H9 (cell line): ENCODE measurements around the gene RBFOX2. TPM values are rescaled to one million over a fixed set of nuclear protein-coding genes. Genes with fewer than 3 reads are reported as not detected.

ENCODE experiments used
- DNase-seq: peaks from one replicate; pipeline ENCODE4 v3.0.0-alpha.2; 2017
- H2AFZ ChIP-seq: one replicate; pipeline ENCODE4 v1.6.1; 2013; ENCODE audit warnings: mild to moderate bottlenecking, low read length, control low read depth, moderate library complexity
- H2AK5ac ChIP-seq: 2 replicates; pipeline ENCODE4 v1.6.1; 2013; ENCODE audit warnings: low read length, control low read depth, mixed read lengths; ENCODE audit not compliant: insufficient read length
- H2BK120ac ChIP-seq: one replicate; pipeline ENCODE4 v1.6.1; 2013; ENCODE audit warnings: low read depth, mild to moderate bottlenecking, low read length, control low read depth, inconsistent platforms; ENCODE audit not compliant: poor library complexity, severe bottlenecking
- H2BK12ac ChIP-seq: 2 replicates; pipeline ENCODE4 v1.6.1; 2013; ENCODE audit warnings: low read length, control low read depth, mixed read lengths, low read depth; ENCODE audit not compliant: insufficient read length
- H2BK15ac ChIP-seq: 2 replicates; pipeline ENCODE4 v1.6.1; 2013; ENCODE audit warnings: low read depth, low read length, control low read depth
- H2BK20ac ChIP-seq: one replicate; pipeline ENCODE4 v1.6.1; 2013; ENCODE audit warnings: low read depth, mild to moderate bottlenecking, low read length, control low read depth, inconsistent platforms; ENCODE audit not compliant: poor library complexity, severe bottlenecking
- H2BK5ac ChIP-seq: 2 replicates; pipeline ENCODE4 v1.6.1; 2013; ENCODE audit warnings: low read length, control low read depth, mixed read lengths; ENCODE audit not compliant: insufficient read length
- H3K14ac ChIP-seq: 2 replicates; pipeline ENCODE4 v1.6.1; 2013; ENCODE audit warnings: low read length, control low read depth; ENCODE audit not compliant: insufficient read depth
- H3K18ac ChIP-seq: 2 replicates; pipeline ENCODE4 v1.6.1; 2013; ENCODE audit warnings: low read depth, mild to moderate bottlenecking, mixed read lengths, low read length, control low read depth; ENCODE audit not compliant: insufficient read length
- H3K23ac ChIP-seq: 2 replicates; pipeline ENCODE4 v1.6.1; 2013; ENCODE audit warnings: low read length, control low read depth, mixed read lengths, low read depth; ENCODE audit not compliant: insufficient read length
- H3K23me2 ChIP-seq: 2 replicates; pipeline ENCODE4 v1.6.1; 2013; ENCODE audit warnings: low read depth, mild to moderate bottlenecking, mixed read lengths, low read length, control low read depth; ENCODE audit not compliant: insufficient read length, poor library complexity, severe bottlenecking
- H3K27ac ChIP-seq: 2 replicates; pipeline ENCODE4 v1.5.1; 2013; ENCODE audit warnings: low read length, control low read depth, mixed read lengths, low read depth; ENCODE audit not compliant: insufficient read length
- H3K27me3 ChIP-seq: 2 replicates; pipeline ENCODE4 v1.6.1; 2013; ENCODE audit warnings: low read length, control low read depth, inconsistent platforms; ENCODE audit not compliant: insufficient read depth
- H3K4ac ChIP-seq: 2 replicates; pipeline ENCODE4 v1.6.1; 2013; ENCODE audit warnings: low read depth, mild to moderate bottlenecking, control low read depth, inconsistent platforms, low read length, moderate library complexity
- H3K4me1 ChIP-seq: 2 replicates; pipeline ENCODE4 v1.6.1; 2013; ENCODE audit warnings: low read length, control low read depth, inconsistent platforms; ENCODE audit not compliant: insufficient read depth
- H3K4me2 ChIP-seq: 2 replicates; pipeline ENCODE4 v1.6.1; 2013; ENCODE audit warnings: low read length, control low read depth, mixed read lengths; ENCODE audit not compliant: insufficient read length, insufficient read depth
- H3K56ac ChIP-seq: 2 replicates; pipeline ENCODE4 v1.6.1; 2013; ENCODE audit warnings: low read depth, mild to moderate bottlenecking, mixed read lengths, low read length, control low read depth; ENCODE audit not compliant: insufficient read length
- H3K79me1 ChIP-seq: 2 replicates; pipeline ENCODE4 v1.6.1; 2013; ENCODE audit warnings: low read depth, mild to moderate bottlenecking, moderate library complexity, low read length, control low read depth, inconsistent platforms; ENCODE audit not compliant: insufficient read depth, poor library complexity, severe bottlenecking
- H3K79me2 ChIP-seq: 2 replicates; pipeline ENCODE4 v1.6.1; 2013; ENCODE audit warnings: low read length, control low read depth, inconsistent platforms; ENCODE audit not compliant: insufficient read depth
- H3K9ac ChIP-seq: 2 replicates; pipeline ENCODE4 v1.6.1; 2013; ENCODE audit warnings: low read length, control low read depth, mixed read lengths; ENCODE audit not compliant: insufficient read length; ENCODE audit errors: extremely low read depth
- H3K9me3 ChIP-seq: one replicate; pipeline ENCODE4 v1.6.1; 2013; ENCODE audit warnings: low read depth, low read length, inconsistent platforms; ENCODE audit not compliant: control insufficient read depth
- H3T11ph ChIP-seq: one replicate; pipeline ENCODE4 v1.6.1; 2013; ENCODE audit warnings: mild to moderate bottlenecking, low read length, control low read depth, inconsistent platforms
- H4K20me1 ChIP-seq: one replicate; pipeline ENCODE4 v1.6.1; 2013; ENCODE audit not compliant: control insufficient read depth, insufficient read length, insufficient read depth
- H4K5ac ChIP-seq: 2 replicates; pipeline ENCODE4 v1.6.1; 2013; ENCODE audit warnings: low read depth, mild to moderate bottlenecking, mixed read lengths, low read length, control low read depth; ENCODE audit not compliant: insufficient read length
- H4K8ac ChIP-seq: replicated peaks from 2 replicates; pipeline ENCODE4 v1.6.1; 2013; ENCODE audit warnings: low read length, control low read depth, mixed read lengths, low read depth; ENCODE audit not compliant: insufficient read length
- H4K91ac ChIP-seq: 2 replicates; pipeline ENCODE4 v1.6.1; 2013; ENCODE audit warnings: low read depth, mild to moderate bottlenecking, moderate library complexity, mixed read lengths, low read length, control low read depth; ENCODE audit not compliant: insufficient read length
- H3K27ac Mint-ChIP-seq, 3 experiments: 2 replicates in 2 of 3; 3 replicates in 1 of 3; pipeline ENCODE4 v1.8.0; 2020 to 2021; ENCODE audit warnings: mixed read lengths in 3 of 3, mild to moderate bottlenecking in 1 of 3, moderate library complexity in 1 of 3
- H3K27me3 Mint-ChIP-seq: 2 replicates; pipeline ENCODE4 v1.8.0; 2021; ENCODE audit warnings: low read depth, mild to moderate bottlenecking, moderate library complexity, mixed read lengths
- H3K36me3 Mint-ChIP-seq, 3 experiments: 2 replicates in 2 of 3; 3 replicates in 1 of 3; pipeline ENCODE4 v1.8.0; 2020 to 2021; ENCODE audit warnings: low read depth in 3 of 3, mixed read lengths in 3 of 3; ENCODE audit not compliant: insufficient read depth in 1 of 3
- H3K4me1 Mint-ChIP-seq, 2 experiments: 2 replicates each; pipeline ENCODE4 v1.8.0; 2020; ENCODE audit warnings: mixed read lengths in 2 of 2
- H3K4me3 Mint-ChIP-seq, 2 experiments: 2 replicates in 1 of 2; 3 replicates in 1 of 2; pipeline ENCODE4 v1.8.0; 2020 to 2021; ENCODE audit warnings: mild to moderate bottlenecking in 2 of 2, mixed read lengths in 2 of 2, moderate library complexity in 1 of 2
- H3K9me3 Mint-ChIP-seq, 2 experiments: 2 replicates in 1 of 2; 3 replicates in 1 of 2; pipeline ENCODE4 v1.8.0; 2020; ENCODE audit warnings: mild to moderate bottlenecking in 2 of 2, mixed read lengths in 2 of 2, moderate library complexity in 1 of 2
- CTCF ChIP-seq: fragments of 200-600 bp; sonication (generic); conservative IDR thresholded peaks from 3 replicates; pipeline ENCODE4 v1.8.0; 2021; ENCODE audit warnings: antibody characterized with exemption, mild to moderate bottlenecking
- WGBS: extraction: QIAGEN DNeasy Blood & Tissue Kit; methylation state at CpG from one replicate; pipeline ENCODE4 v1.1.7; 2013; ENCODE audit warnings: missing lambda C conversion rate, low lambda C conversion rate, mixed read lengths; ENCODE audit not compliant: insufficient read length; ENCODE audit errors: extremely low coverage; 5-methylcytosine and 5-hydroxymethylcytosine counted together
- total RNA-seq: library from RNA; stranded (reverse); gene quantifications from 2 replicates; pipeline ENCODE4 v1.2.1, GENCODE V29; 2021

The RBFOX2 gene
- total RNA-seq, 1 experiment from 2014 or later = 84.7 TPM

DNA sequence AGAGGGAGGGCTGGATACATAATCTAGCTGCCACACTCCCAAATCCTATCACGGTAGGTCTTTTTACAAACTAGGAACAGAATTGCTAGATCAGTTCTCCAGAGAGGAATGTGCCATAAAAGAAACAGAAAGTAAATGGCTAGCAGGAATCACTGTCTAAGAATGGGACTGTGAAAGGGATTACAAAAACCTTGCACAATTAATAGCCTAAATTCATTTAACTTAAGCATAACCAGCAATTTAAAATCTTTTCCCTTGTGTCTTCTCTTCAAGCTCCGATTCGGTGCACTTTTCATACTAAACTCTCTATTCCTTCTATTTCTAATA, 275.8 kb downstream of the RBFOX2 start:
- Histone ChIP-seq H3K18ac (no peak overlapping the region), H2BK12ac (no peak overlapping the region), H3K27ac (no peak overlapping the region), H4K8ac (no peak overlapping the region), H2BK15ac (no peak overlapping the region), H3K9me3 (no peaks in the 10 kb centered on the region), H4K91ac (no peak overlapping the region), H3K4me2 (no peak overlapping the region), H3K56ac (no peak overlapping the region), H4K20me1 (peaks cover 2% of the 10 kb centered on the region), H3K23ac (no peak overlapping the region), H2BK5ac (no peak overlapping the region), H3K79me1 (no peaks in the 10 kb centered on the region), H3K23me2 (peaks cover 3% of the 10 kb centered on the region), H2AFZ (no peak overlapping the region), H3K14ac (no peak overlapping the region), H2BK120ac (no peak overlapping the region), H3K4me1 (peaks cover 8% of the 10 kb centered on the region; the same call in 1 of the 2 replicates), H2BK20ac (no peak overlapping the region), H3T11ph (no peak overlapping the region), H3K9ac (no peak overlapping the region), H4K5ac (no peak overlapping the region), H3K79me2 (no peaks in the 10 kb centered on the region), H3K4ac (no peak overlapping the region), H3K27me3 (no peaks in the 10 kb centered on the region; the same call in 1 of the 2 replicates), H2AK5ac (no peak overlapping the region)
- peaks cover 7 to 12% (median 9%) of the 10 kb centered on the region in 3 experiments; a peak in 6 of 7 replicates for H3K36me3 Mint-ChIP-seq
- WGBS = no CpG with 5 or more reads among the region's 3 CpGs
- H3K4me3 Mint-ChIP-seq = no peak overlapping the region
- H3K27me3 Mint-ChIP-seq = no peaks in the 10 kb centered on the region
- H3K4me1 Mint-ChIP-seq = peaks cover 44 to 55% of the 10 kb centered on the region in 2 experiments
- no peak for TF ChIP-seq CTCF
- peak overlapping the region in 1 of 3 experiments; percentile 5; a peak in 3 of 7 replicates for H3K27ac Mint-ChIP-seq
- no peaks in the 10 kb centered on the region for H3K9me3 Mint-ChIP-seq
- no peak for DNase-seq
